ENCODE data around the gene LIPC.

Gene LIPC

DNA sequence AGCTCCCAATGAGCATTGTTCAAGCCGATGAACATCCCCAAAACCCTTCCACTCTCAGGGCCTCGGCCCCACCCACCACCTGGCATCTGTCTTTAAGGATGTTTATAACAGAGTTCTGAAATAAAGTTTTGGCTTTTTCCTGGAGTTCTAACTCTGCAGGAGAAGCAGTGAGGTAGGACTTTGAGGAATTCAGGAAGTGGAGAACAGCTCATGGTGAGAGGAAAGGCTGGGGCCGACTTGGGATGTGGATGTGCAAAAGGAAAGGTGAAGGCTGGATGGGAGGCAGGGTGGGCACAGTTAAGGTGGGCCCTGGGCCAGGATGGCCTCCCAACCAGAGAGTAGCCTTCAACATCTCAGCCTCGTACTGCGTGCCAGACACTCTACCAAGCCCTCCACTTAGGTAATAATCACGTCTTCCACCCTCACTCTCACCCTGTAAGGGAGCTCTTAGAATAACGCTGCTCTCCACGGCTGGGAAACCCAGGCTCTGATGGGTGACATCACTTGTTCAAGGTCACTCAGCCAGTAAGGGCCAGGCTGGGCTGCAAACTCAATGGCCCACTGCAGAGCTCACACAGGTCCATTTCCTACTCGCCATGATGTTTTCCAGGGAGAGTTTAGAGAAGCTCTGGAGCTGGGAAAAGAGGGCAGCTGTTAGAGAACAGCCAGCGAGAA lies 28.5 kb downstream of the LIPC start:
- no peak for DNase-seq

DNA sequence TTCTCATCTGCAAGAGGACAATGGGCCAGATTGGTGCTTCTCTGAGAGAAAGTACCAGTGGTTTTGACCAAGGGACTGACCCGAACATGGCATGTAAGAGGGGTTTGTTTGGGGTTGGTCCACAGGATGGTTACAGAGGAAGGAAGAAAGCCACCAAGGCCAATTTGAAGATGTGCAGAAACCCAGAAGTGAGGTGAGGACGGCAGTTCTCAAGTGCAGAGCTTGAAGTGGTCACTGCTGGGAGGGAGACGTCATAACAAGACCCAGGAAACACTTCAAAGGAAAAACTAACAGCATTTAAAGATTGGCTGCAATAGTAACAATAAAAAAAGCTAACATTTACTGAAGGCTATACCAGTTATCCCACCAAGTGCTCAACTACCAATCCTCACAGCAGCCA lies 29.1 kb downstream of the LIPC start:
- no peak for DNase-seq

DNA sequence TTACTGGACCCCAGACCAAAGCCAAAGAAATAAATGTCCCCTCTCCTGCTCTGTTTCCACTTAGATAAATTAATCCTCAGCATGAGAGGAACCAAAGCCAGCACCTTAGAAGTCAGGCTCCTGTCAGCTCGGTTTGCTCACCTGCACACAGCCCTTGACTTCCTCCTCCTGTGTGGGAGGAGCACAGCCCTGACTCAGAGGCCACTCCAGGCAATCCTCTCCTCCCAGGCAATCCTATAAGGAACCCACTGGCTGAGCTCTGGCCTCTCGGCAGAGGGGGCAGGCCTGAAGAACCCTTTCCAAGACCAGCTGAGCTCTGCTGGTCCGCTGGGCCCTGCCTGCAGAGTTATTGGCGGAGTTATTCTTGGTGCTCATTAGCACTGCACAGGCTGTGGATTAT lies 30.8 kb downstream of the LIPC start:
- no peak for DNase-seq

DNA sequence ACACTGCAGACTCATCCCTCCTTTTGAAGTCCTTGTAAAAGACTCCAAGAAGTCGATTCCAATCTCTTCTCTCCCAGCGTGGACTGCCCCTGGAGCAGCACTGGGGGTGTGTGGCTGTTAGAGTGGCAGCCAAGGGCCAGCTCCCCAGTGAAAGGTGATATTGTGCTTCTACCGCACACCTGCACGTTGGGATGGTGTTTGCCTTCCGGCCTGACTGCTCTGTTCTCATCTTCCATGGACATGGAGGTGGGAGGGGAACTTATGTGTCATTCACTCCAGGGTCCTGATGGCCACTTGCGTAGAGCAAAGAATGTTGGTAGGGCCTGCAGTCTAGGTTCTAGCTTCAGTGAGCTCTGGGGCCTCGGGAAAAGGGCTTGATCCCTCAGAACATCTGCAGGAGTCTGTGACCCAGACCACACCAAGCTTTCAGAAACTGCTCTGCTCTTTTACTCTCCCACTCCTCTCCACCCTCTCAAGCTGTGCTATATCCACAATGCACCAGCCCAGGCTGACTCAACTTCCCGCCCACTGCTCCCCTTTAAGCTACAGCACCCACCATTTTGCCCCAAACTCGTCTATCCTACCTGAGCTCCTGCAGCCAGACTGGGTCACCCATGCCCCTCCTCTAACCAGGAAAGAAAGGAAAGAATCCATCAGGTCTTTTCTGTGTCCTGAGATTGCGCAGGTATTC lies 31.3 kb downstream of the LIPC start:
- DNase-seq, result no peak

DNA sequence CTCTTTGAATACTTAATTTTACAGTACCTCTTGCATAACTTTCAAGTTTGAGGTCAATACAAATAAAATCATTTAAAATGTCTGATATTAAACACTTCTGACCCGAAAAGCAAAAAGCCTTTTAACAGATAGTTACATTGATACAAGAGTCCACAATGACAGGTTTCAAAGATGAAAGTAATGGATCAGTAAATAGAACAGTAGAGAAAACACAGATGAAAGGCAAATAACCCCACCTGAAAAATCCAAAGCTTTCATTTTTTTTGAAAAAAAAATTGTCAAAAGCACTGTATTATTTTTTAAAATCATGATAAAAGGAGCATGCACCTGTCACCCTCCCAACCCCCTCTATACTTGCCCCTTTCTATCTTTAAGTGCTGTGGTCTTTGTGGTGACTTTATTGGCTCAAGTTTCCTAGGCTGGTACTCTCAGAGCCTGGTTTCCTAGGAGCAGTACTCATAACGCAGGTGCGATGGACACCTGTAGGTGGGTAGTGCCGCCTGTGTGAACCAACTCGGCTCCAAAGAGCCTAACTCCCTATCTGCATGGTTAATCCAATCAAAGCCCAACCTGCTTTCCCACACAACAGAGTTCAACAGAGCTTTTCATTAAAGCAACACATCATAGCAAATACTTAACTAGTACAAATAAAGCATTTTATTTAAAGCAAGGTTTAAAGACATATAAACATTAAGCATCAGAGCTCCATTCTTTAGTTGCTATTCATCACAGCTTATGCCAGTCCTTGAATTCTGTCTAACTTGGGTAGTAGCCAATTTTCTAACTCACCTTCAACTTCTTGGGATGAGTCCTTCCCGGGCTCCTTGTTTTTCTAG lies 32.2 kb downstream of the LIPC start:
- DNase-seq, result no peak

DNA sequence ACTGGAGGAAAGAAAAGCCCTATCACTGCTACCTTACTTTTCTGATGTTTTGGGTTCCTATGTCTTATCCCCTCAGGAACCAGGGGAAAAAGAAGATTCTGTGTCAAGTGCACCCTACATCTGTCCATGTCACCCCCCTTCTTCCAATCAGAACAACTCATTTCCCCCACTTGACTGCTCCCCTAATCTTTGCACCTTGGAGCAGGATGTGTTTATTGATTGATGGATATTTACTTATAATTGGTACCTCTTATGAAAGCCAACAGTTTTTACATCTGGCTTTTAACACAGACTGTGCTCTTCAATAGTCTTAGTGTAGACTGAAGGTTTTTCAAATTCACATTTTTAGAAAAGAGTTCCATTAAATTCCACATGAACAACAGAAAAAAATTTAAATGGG lies 33.3 kb downstream of the LIPC start:
- DNase-seq, result no peak

DNA sequence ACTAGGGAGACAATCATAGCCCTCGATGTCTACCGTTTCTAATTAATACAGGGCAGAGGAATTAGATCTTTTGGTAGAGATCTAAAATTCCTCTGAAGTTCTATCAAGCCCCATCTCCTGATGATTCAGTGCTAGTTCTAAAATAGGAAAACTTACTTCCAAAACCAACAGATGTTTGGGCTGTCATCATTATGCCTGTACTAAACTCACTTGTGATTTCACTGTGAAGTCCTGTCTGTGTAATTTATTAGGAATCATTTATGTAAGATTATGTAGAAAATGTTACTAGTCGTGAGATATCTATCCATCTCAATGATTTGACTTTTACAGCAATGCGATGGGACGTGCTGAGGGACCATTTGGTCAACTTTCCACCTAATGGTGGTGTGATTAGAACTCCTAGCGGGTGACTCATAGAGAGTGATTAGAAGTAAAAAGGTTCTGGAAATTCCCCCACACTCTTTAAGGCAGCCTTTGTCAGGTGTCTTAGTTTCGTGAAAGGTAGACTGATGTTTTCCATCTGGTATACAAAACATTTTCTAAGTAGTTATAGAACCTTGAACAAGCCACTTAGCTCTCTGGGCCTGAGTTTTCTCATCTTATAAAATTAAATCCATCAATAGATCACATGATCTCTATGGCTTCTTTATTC lies 34.2 kb downstream of the LIPC start:
- DNase-seq, result no peak

DNA sequence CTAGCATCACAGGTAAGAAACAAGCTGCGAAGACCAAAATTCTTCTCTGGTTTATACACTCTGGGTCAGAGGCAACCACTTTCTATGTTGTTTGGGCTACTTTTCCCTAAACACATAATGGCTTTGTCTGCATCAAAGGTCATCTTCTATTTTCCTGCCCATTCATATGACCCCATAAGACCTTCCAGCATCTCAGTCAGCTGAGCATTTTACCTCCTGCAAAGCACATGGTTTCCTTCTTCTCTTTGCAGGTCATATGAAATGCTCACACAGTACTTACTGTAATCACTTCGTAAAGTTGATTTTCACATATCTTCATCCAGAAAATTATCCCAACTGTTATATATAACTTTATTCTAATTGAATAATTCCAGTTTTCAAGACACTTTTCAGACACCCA lies 34.8 kb downstream of the LIPC start:
- no peak for DNase-seq

DNA sequence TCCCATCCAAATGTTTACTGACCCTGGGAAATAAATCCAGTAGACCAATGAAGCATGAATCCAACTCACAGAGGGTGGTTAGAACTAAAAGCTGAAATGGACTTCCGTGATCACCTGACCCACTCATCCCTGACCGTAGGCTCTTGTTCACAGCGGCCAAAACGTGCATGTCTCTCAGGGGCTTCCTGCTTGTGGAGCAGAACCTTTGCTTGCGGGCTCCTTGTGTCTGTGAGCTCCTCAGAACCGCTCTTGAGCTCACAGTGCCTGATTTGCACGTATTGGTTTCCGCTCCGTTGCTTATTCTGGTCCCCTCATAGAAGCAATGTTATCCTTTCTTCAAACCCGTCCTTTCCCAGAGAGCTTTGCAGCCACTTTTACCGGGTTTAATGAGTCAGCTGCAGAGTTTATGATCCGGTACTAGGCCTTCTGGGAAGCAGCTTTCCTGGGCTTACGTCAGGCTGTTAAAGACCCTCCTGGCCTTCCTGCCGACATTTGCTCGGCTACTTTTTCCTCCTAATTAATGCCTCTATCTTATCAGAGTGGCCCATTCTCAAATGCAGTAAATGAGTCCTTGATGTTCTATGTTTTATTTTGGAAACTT lies 35.4 kb downstream of the LIPC start:
- DNase-seq, result no peak

DNA sequence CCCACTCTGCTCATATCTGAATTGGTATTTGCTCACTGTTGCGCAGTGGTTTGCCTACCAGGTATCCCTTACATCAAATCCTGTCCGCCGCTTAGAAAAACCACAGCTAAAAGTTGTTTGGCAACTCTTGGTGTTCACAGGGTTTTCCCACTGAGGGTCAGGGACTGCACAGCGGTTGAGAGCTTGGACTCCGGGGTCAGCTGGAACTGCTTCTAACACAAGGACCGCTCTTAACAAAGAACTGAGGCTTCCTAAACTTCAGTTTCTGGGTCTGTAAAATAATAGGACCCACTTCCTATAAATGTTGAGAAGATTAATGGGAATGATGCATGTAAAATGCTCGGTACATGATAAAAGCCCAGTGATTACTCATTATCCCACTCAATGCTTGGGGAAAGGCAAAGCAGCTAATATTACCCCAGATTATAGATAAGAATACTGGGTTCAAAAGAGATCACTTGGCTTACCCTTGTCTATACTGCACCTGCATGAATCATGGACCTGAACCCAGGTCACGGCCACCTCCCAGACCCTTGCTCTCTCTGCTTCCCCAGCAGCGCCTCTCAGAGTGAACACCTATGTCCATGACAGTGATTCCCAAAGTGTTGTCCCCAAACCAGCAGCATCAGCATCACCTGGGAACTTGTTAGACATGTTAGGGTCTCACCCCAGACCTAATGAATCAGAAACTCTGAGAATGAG lies 36.1 kb downstream of the LIPC start:
- no peak for DNase-seq

DNA sequence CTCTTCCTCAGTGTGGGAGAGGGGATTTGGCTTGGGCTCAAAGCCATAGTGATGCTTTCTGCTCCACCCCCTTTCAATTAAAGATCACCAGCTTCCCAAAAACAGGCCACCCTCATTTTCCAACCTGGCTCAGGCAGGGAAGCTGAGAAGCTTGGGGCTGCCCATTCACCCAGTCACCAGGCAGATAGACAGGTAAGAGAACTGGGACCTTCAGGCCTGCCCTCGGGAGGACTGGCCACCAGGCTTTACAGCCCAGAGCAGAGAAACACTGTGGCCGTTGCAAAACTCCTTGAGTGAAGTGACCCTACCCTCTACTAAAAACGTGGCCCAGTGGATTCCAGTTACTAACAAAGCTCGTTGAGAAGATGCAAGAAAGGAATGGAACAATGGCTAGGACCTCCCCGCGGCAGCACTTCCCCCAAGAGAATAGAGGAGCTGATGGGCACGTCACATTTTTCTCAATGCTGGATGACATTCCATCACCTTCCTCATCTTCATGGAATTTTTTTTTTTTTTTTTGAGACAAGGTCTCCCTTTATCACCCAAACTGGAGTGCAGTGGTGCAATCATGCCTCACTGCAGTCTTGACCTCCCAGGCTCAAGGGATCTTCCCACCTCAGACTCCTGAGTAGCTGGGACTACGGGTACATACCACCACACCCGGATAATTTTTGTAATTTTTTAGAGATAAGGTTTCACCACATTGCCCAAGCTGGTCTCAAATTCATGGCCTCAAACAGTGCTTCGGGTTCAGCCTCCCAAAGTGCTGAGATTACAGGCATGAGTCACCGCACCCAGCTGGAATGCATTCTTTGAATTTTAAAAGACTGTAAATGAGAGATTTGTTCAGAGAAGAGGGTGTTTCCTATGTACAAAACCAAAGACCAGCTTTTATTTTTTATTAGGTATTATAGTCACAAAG lies 37.9 kb downstream of the LIPC start:
- no peak for DNase-seq

DNA sequence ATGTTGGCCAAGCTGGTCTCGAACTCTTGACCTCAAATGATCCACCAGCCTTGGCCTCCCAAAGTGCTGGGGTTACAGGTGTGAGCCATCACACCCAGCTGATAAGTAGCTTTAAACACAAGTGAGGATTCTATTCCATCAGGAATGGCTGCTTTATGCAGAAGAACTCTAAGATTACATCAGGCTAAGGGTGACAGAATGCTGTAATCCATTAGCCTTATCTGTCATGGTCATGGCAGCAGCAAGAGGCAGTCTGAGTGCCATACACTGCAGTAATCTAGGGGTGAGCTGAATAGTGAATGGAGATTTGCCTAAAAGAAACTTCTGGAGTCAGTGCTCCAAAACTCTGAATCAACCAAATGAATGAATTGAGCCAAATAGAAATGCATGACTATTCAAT lies 39.6 kb downstream of the LIPC start:
- no peak for DNase-seq

DNA sequence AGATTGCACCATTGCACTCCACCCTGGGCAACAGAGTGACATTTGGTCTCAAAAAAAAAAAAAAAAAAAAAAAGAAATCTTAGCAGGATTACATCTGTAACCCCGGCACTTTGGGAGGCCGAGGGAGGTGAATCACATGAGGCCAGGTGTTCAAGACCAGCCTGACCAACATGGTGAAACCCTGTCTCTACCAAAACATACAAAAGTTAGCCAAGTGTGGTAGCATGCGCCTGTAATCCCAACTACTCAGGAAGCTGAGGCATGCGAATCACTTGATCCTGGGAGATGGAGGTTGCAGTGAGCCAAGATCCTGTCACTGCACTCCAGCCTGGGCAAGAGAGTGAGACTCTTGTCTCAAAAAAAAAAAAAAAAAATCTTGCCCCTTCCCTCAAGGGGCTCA lies 40.4 kb downstream of the LIPC start:
- no peak for DNase-seq

DNA sequence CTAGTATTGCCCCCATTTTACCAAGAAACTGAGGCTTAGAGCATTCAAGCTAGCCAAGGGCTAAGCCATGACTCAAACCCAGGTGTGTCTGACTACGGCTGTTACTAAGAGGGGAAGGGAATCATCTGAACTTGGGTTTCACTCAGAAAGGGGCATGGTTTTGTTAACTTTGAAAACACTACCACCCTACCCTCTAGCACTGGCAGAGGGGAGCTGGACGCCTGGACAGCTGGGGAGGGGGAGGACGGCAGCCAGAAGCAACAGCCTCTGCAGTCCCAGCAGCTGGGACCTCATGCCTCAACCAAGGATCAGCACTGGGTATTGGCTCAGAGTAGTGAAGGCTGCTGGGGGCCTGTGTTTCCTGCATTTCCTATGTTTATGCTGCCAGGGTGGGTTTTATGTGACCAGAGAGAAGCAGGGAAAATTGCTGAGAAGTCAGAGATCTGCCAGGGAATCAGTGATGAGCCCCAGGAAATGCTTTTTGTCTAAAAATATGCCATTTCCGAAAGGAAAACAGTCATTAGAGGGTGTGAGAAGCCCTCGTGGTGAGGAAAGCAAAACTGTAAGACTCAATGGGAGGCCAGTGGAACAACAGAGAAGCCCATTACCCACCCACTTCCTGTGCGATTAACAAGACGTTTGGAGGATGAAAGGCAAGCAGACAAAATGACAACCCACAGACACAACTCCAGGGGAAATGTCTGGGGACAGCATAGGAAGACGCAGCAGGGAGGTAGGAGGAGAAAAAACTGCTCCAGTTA lies 41.2 kb downstream of the LIPC start:
- DNase-seq, result no peak

DNA sequence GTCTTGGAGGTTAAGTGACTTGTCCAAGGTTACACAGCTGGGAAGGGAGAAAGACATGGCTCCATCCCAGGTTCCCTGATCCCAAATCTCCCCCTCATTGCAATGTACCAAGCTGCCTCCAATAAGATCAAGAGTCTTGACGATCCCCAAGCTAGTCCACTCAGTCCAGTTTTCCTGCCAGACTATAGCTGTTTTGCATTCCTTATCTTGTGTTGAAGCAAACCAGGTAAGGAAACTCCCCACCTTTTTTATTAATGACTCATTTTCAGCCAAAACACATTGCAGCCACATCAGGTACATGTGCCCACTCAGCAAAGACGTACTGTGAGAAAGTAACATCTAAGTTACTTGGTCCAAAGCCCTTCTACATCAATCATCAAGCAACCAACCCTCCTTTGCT lies 41.9 kb downstream of the LIPC start:
- DNase-seq, result no peak

DNA sequence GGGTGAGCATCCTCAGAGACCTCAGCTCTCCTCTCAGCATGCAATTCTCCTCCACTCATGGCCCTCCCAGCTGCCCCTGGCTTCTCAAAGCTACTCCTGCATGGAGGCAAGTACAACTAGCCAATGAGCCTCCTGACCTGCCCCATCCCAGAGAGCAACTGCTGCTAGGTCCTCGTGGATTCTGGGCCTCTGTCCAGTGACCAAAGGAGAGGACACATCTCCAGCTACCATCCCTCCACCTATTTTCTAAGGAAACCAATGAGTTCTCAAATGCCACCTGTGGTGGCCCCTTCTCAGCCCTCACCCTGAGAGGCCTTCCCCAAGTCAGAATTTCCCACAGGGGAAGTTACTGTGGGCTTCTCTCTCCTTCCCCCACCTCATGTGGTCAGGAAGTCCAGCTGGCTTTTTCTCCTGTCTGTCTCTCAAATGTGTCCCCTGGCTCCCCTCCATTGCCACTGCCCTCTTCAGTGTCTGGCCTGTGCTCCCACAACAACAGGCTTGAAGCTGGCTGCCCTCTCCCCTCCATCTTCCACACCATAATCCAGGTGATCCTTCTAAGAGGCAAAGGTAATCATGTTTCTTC lies 43.0 kb downstream of the LIPC start:
- DNase-seq, result no peak

DNA sequence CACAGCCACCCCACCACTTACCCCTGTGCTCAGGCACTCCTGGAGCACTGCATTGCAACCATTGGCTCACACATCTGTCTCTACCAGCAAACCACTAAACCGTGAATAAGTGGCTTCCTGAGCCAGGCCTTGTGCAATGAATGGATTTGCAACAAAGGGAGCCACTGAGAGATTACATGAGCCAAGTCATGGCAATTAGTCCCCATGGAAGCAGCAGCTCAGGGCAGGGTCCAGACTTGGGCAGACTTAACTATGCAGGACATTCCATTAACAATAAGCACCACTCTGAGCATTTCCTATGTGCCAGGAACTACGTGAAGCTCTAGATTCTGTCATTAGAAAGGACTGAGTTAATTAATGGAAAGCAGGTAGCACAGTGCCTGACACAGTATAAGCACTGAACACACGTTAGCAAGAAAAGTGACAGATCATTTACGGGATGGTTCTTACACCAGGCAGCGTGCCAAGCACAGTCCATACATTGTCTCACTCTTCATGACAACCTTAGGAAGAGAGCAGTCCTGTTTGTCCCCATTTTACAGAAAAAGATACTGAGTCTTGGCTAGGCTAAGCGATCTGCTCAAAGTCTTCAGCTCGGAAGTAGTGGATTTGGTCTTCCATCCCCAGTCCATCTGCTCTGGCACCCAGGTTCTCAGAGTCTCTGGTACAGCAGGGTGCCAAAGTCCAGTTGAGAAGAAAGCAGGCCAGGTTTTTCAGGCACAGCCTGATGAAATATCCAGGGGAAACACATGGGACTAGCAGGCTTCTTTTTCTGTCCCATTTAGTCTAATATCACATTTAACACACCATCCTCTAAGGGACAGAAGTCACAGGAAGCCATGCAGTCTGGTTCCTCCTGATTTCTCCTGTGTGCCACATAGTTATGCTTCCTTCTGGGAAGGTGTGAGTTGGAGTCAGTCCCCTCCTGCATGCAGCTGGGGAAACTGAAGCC lies 44.1 kb downstream of the LIPC start:
- DNase-seq, result no peak

DNA sequence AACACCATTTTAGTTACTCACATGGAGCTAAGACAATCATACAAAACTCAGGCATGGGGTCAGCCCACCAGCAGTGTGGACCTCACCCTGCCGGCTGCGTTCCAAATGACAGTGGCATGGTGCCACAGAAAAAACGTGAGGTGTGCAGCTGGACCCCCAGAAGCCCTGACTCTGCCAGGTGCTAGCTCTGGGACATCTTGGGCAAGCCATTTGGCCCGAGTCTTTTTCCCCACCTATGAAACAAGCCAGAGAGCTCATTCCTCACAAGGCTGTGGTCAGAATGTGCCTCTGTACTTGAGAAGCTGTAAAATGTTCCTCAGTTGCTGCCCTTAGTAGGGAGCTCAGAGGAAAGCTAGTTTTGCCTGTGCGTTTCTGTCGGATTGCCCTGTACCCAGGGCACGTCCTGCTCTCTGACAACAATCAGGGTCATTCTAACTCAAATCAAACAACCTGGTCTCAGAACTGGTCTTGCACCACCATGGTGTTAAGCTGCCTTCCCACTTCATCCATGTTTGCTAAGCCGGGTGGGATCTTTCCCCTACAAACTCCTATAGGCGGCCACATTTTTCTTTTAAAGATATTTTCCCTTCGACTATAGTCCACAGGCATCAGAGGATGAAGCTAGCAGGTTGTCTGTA lies 44.9 kb downstream of the LIPC start:
- DNase-seq, result no peak
